K562 (cell line): Measurements from ENCODE around the gene PHKB. TPM values are rescaled to one million over a fixed set of nuclear protein-coding genes. Genes with fewer than 3 reads are reported as not detected.

Source experiments
- ATAC-seq: fragments of 200-7000 bp; cut with Tn5 transposase; 3 replicates; pipeline ENCODE4 v1.9.1; 2020; ENCODE audit warnings: moderate library complexity
- BruUV-seq: library from RNA; stranded (reverse); fragments of 400-500 nt; replicated peaks from 2 replicates; lab custom pipeline; 2021; lab: Mats Ljungman, UMichigan
- CTCF ChIA-PET: fragments of 300-600 bp; formaldehyde crosslinking; extraction: SDS; loops from one replicate; lab custom pipeline; 2021; ENCODE audit warnings: low intra/inter-chr PET ratio; lab: Yijun Ruan, JAX
- POLR2A ChIA-PET: fragments of 300-600, 350-650 bp; sonication (Branson Sonifier 250); formaldehyde crosslinking; extraction: SDS; loops from one replicate; lab custom pipeline; 2021; ENCODE audit warnings: antibody characterized with exemption, inconsistent platforms; lab: Yijun Ruan, JAX
- DNase-seq, 4 experiments: peaks; one replicate each; pipeline versions ENCODE4 v3.0.0 to v3.0.0-alpha.2; 2011 to 2018; ENCODE audit warnings: low spot score in 3 of 4, mixed read lengths in 3 of 4; ENCODE audit errors: extremely low read depth in 1 of 4
- FAIRE-seq: peaks from 2 replicates; lab custom pipeline; 2011; peaks lifted over from hg19 to GRCh38; lab: Jason Lieb, UNC
- H2AFZ ChIP-seq: 2 replicates; pipeline ENCODE4 v1.6.0; 2011; ENCODE audit warnings: low read depth, low read length, control low read depth, inconsistent platforms
- H3K27ac ChIP-seq: fragments of 200-600 bp; 3 replicates; pipeline ENCODE4 v1.8.0; 2011; ENCODE audit warnings: low read depth, mild to moderate bottlenecking, control low read depth, inconsistent platforms, low read length, moderate library complexity, mixed read lengths; ENCODE audit errors: extremely low read depth
- H3K27me3 ChIP-seq, 2 experiments: fragments of 300-600 bp in 1 of 2; 2 replicates in 1 of 2; 3 replicates in 1 of 2; pipeline versions ENCODE4 v1.6.0 to v1.8.0; 2011; ENCODE audit warnings: inconsistent platforms in 2 of 2, low read length in 2 of 2, mild to moderate bottlenecking in 1 of 2, mixed read lengths in 1 of 2, moderate library complexity in 1 of 2; ENCODE audit not compliant: control insufficient read depth in 2 of 2, insufficient read depth in 2 of 2
- H3K36me3 ChIP-seq: fragments of 300-600 bp; 3 replicates; pipeline ENCODE4 v1.8.0; 2011; ENCODE audit warnings: mild to moderate bottlenecking, low read length, inconsistent platforms; ENCODE audit not compliant: control insufficient read depth, insufficient read depth
- H3K4me1 ChIP-seq, 2 experiments: fragments of 200-600 bp in 1 of 2; replicated peaks in 1 of 2; 2 replicates in 1 of 2; 3 replicates in 1 of 2; pipeline versions ENCODE4 v1.5.1 to v1.8.0; 2011; ENCODE audit warnings: inconsistent platforms in 2 of 2, low read length in 2 of 2, mild to moderate bottlenecking in 1 of 2, mixed read lengths in 1 of 2, moderate library complexity in 1 of 2; ENCODE audit not compliant: control insufficient read depth in 2 of 2, insufficient read depth in 2 of 2
- H3K4me2 ChIP-seq: 2 replicates; pipeline ENCODE4 v1.6.1; 2011; ENCODE audit warnings: low read length, control low read depth, inconsistent platforms, mixed read lengths; ENCODE audit not compliant: insufficient read depth
- H3K4me3 ChIP-seq: fragments of 200-600 bp; sonication (generic), shearing (Covaris generic); 2 replicates; pipeline ENCODE4 v1.5.1; 2016; ENCODE audit warnings: control low read depth, inconsistent platforms
- H3K79me2 ChIP-seq: fragments of 200-600 bp; 3 replicates; pipeline ENCODE4 v1.8.0; 2011; ENCODE audit warnings: low read length, inconsistent platforms; ENCODE audit not compliant: control insufficient read depth, insufficient read depth
- H3K9ac ChIP-seq, 2 experiments: 2 replicates each; pipeline versions ENCODE4 v1.6.0 to v1.6.1; 2011; ENCODE audit warnings: low read depth in 2 of 2, low read length in 2 of 2, control low read depth in 1 of 2, inconsistent platforms in 1 of 2, mild to moderate bottlenecking in 1 of 2, mixed read lengths in 1 of 2; ENCODE audit not compliant: insufficient read depth in 1 of 2
- H3K9me1 ChIP-seq: one replicate; pipeline ENCODE4 v1.6.0; 2011; ENCODE audit warnings: inconsistent platforms, mild to moderate bottlenecking, low read length, moderate library complexity; ENCODE audit not compliant: control insufficient read depth, insufficient read depth
- H3K9me3 ChIP-seq: replicated peaks from 2 replicates; pipeline ENCODE4 v1.5.1; 2011; ENCODE audit warnings: low read depth, low read length, inconsistent platforms; ENCODE audit not compliant: control insufficient read depth, insufficient read depth
- H4K20me1 ChIP-seq: replicated peaks from 2 replicates; pipeline ENCODE4 v1.6.1; 2011; ENCODE audit warnings: low read length, inconsistent platforms, mixed read lengths; ENCODE audit not compliant: control insufficient read depth, insufficient read depth
- BRCA1 ChIP-seq, 2 experiments: fragments of 450-650 bp in 1 of 2; sonication (generic) in 1 of 2; formaldehyde crosslinking in 1 of 2; IDR thresholded peaks; 2 replicates each; pipeline versions ENCODE4 v1.5.0 to v1.6.1; 2017 to 2020; ENCODE audit warnings: mild to moderate bottlenecking in 1 of 2, missing genetic modification reagents in 1 of 2
- CBX3 ChIP-seq, 2 experiments: IDR thresholded peaks; 1 replicate in 1 of 2; 2 replicates in 1 of 2; pipeline ENCODE4 v1.6.1; 2012; ENCODE audit warnings: inconsistent platforms in 2 of 2, low read length in 2 of 2, borderline replicate concordance in 1 of 2, control low read depth in 1 of 2
- CGGBP1 ChIP-seq: fragments of 250-450 bp; sonication (Bioruptor Pico); IDR thresholded peaks from 2 replicates; pipeline ENCODE4 v1.9.0; 2021; ENCODE audit warnings: mild to moderate bottlenecking
- DEAF1 ChIP-seq: fragments of 450-650 bp; formaldehyde crosslinking; IDR thresholded peaks from 2 replicates; pipeline ENCODE4 v1.4.0; 2020; ENCODE audit warnings: mild to moderate bottlenecking, moderate library complexity
- FOXK2 ChIP-seq, 2 experiments: fragments of 450-650 bp; IDR thresholded peaks in 1 of 2; conservative IDR thresholded peaks in 1 of 2; 2 replicates each; pipeline ENCODE4 v1.6.1; 2016; ENCODE audit warnings: low read depth in 2 of 2, mild to moderate bottlenecking in 1 of 2
- HES1 ChIP-seq: fragments of 450-650 bp; IDR thresholded peaks from 2 replicates; pipeline ENCODE4 v1.6.1; 2016; ENCODE audit warnings: low read depth, mild to moderate bottlenecking, moderate library complexity
- HIVEP1 ChIP-seq: fragments of 250-450 bp; sonication (Bioruptor Pico); IDR thresholded peaks from 2 replicates; pipeline ENCODE4 v1.4.0; 2020; ENCODE audit warnings: mild to moderate bottlenecking
- JUN ChIP-seq, 2 experiments: sonication (generic) in 1 of 2; formaldehyde crosslinking in 1 of 2; IDR thresholded peaks; 2 replicates each; pipeline versions ENCODE4 v1.6.1 to v1.8.0; 2012 to 2022; ENCODE audit warnings: borderline replicate concordance in 2 of 2, mild to moderate bottlenecking in 2 of 2, improper control_type of control experiment in 1 of 2, low read depth in 1 of 2, low read length in 1 of 2, missing genetic modification reagents in 1 of 2
- KAT2B ChIP-seq: IDR thresholded peaks from one replicate; pipeline ENCODE4 v1.6.1; 2012; ENCODE audit warnings: low read depth, mild to moderate bottlenecking, control low read depth, inconsistent platforms, low read length, moderate library complexity
- SLC30A9 ChIP-seq: fragments of 250-450 bp; sonication (Bioruptor Pico); IDR thresholded peaks from 2 replicates; pipeline ENCODE4 v1.8.0; 2022; ENCODE audit warnings: mild to moderate bottlenecking, moderate library complexity
- SMARCC2 ChIP-seq: fragments of 450-650 bp; IDR thresholded peaks from 2 replicates; pipeline ENCODE4 v1.6.1; 2017; ENCODE audit warnings: antibody characterized with exemption, moderate library complexity, mild to moderate bottlenecking, low read depth
- TRIM28 ChIP-seq: fragments of 450-650 bp; IDR thresholded peaks from 2 replicates; pipeline ENCODE4 v1.6.1; 2017
- ZKSCAN8 ChIP-seq: fragments of 200-800 bp; sonication (Bioruptor generic); IDR thresholded peaks from 2 replicates; pipeline ENCODE4 v1.6.1; 2016; ENCODE audit warnings: missing genetic modification characterization, missing compliant biosample characterization
- ZNF124 ChIP-seq: sonication (generic); formaldehyde crosslinking; IDR thresholded peaks from 2 replicates; pipeline ENCODE4 v1.8.1; 2022; ENCODE audit warnings: missing genetic modification reagents
- ZNF282 ChIP-seq: sonication (generic); formaldehyde crosslinking; IDR thresholded peaks from 2 replicates; pipeline ENCODE4 v1.8.1; 2023; ENCODE audit warnings: missing genetic modification reagents
- ZNF324 ChIP-seq: fragments of 250-450 bp; sonication (Bioruptor Pico); IDR thresholded peaks from 2 replicates; pipeline ENCODE4 v1.4.0; 2020; ENCODE audit warnings: mild to moderate bottlenecking
- in situ Hi-C: fragments of 300-500 bp; cut with MboI; formaldehyde crosslinking; loops from 4 replicates; pipeline ENCODE4 v1.15.0; 2018; ENCODE audit warnings: inconsistent platforms, mixed read lengths
- intact Hi-C: fragments of 100-400 bp; cut with micrococcal nuclease; formaldehyde crosslinking; loops from 2 replicates; pipeline ENCODE4 v1.14.2; 2022
- polyA plus RNA-seq, 8 experiments: library from polyadenylated mRNA; depleted of rRNA in 4 of 8; stranded (reverse) in 5 of 8; unstranded in 3 of 8; fragments of >200 nt; fragmentation: Nextera tagmentation in 2 of 8; fragmentation: Illumina TruSeq in 1 of 8; extraction: Ambion mirVana in 2 of 8; extraction: Trizol in 1 of 8; gene quantifications; 2 replicates each; pipeline versions ENCODE4 v1.2.1 to v1.2.3, GENCODE V29; 2011 to 2014; ENCODE audit warnings: inconsistent platforms in 1 of 8, missing spikeins in 1 of 8
- total RNA-seq, 7 experiments: library from RNA; depleted of rRNA in 6 of 7; stranded (reverse); fragments of >200 nt in 6 of 7; fragmentation: Illumina TruSeq in 2 of 7; extraction: Trizol in 2 of 7; gene quantifications; 2 replicates each; pipeline versions ENCODE4 v1.2.1 to v1.2.3, GENCODE V29; 2011 to 2021; ENCODE audit warnings: low replicate concordance in 1 of 7
- TF ChIP-seq, protein P1 (sequence below): IDR thresholded peaks from 3 replicates; pipeline ENCODE4 v1.6.1; 2011; ENCODE audit warnings: borderline replicate concordance, mild to moderate bottlenecking, moderate library complexity; ENCODE audit not compliant: insufficient read length; ENCODE audit errors: extremely low read depth

The PHKB gene
- total and polyA plus RNA-seq, 9 of the 15 experiments (the other 6 are each of a cell fraction or from before 2014, with no cell fraction given): 24.7 to 92.3 (median 67.0) TPM

- H3K36me3 ChIP-seq: peaks cover 22% of the 10 kb centered on the region
- BruUV-seq: no TSS peak
- intact Hi-C loops: no loop called here
- ATAC-seq (no peak), FAIRE-seq (no peak), DNase-seq (no peak)
- H3K4me1 ChIP-seq: peaks cover 4 to 26% of the 10 kb centered on the region in 2 experiments
- H4K20me1 ChIP-seq: no peaks in the 10 kb centered on the region
- in situ Hi-C loops: no loop called here
- H3K9me1 ChIP-seq: no peaks in the 10 kb centered on the region
- no peak overlapping the region for H3K4me2 ChIP-seq
- H3K79me2 ChIP-seq: peaks cover 95% of the 10 kb centered on the region
- no peak overlapping the region for H3K9ac ChIP-seq
- no peak for TF ChIP-seq ZNF324
- TF ChIP-seq FOXK2 (conservative IDR thresholded peaks at IDR 0.05 in 1 of 2, IDR thresholded peaks at IDR 0.05 in 1 of 2; ENCODE audit: low read depth in 2 of 2): no peak
- peak in 1 of 2 experiments; percentile 60; a peak in 1 of 3 replicates for TF ChIP-seq CBX3 (IDR thresholded peaks at IDR 0.05; ENCODE audit: borderline replicate concordance in 1 of 2, low read length in 2 of 2)
- no peak for TF ChIP-seq ZNF124
- TF ChIP-seq TRIM28: peak; percentile 75; the same call in 1 of the 2 replicates
- TF ChIP-seq HIVEP1: no peak
- no peak for TF ChIP-seq SMARCC2
- TF ChIP-seq CGGBP1 (CRISPR knock-in tag): no peak
- no peak for TF ChIP-seq ZNF282
- TF ChIP-seq BRCA1 (IDR thresholded peaks at IDR 0.05): no peak
- no peak for TF ChIP-seq BRCA1 (CRISPR knock-in tag; IDR thresholded peaks at IDR 0.05)
- TF ChIP-seq ZKSCAN8 (CRISPR knock-in tag): no peak
- no peak for TF ChIP-seq JUN (IDR thresholded peaks at IDR 0.05; ENCODE audit: borderline replicate concordance, low read depth, low read length)
- TF ChIP-seq JUN (CRISPR knock-in tag; IDR thresholded peaks at IDR 0.05; ENCODE audit: borderline replicate concordance): no peak
- TF ChIP-seq HES1: no peak
- TF ChIP-seq, protein P1, sequence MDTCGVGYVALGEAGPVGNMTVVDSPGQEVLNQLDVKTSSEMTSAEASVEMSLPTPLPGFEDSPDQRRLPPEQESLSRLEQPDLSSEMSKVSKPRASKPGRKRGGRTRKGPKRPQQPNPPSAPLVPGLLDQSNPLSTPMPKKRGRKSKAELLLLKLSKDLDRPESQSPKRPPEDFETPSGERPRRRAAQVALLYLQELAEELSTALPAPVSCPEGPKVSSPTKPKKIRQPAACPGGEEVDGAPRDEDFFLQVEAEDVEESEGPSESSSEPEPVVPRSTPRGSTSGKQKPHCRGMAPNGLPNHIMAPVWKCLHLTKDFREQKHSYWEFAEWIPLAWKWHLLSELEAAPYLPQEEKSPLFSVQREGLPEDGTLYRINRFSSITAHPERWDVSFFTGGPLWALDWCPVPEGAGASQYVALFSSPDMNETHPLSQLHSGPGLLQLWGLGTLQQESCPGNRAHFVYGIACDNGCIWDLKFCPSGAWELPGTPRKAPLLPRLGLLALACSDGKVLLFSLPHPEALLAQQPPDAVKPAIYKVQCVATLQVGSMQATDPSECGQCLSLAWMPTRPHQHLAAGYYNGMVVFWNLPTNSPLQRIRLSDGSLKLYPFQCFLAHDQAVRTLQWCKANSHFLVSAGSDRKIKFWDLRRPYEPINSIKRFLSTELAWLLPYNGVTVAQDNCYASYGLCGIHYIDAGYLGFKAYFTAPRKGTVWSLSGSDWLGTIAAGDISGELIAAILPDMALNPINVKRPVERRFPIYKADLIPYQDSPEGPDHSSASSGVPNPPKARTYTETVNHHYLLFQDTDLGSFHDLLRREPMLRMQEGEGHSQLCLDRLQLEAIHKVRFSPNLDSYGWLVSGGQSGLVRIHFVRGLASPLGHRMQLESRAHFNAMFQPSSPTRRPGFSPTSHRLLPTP: no peak
- TF ChIP-seq DEAF1: no peak
- no peak for TF ChIP-seq KAT2B
- TF ChIP-seq SLC30A9: no peak
- CTCF ChIA-PET: interaction anchor here (0.6 kb wide), 1 partner anchor 23 kb away, joined by 3 read pairs; no protein-coding TSS in a partner anchor
- no peaks in the 10 kb centered on the region for H3K27me3 ChIP-seq
- no peak overlapping the region for H3K4me3 ChIP-seq
- peaks cover 16% of the 10 kb centered on the region for H3K9me3 ChIP-seq
- no peak overlapping the region for H3K27ac ChIP-seq
- POLR2A ChIA-PET: no interaction called here
- H2AFZ ChIP-seq: no peak overlapping the region
Observed at GRCh38 chr16:47490471-47490870, 29.3 kb downstream of the PHKB start.
